Stimulated activated naive CD4-positive, alpha-beta T cell treated with Interleukin-2 at 50 U/mL for 16 hours (primary cell): ENCODE results near the gene EDC4.
"Not testable (repeated sequence)": the region's sequence is repeated elsewhere in the genome, so short reads cannot be mapped to it uniquely, and the experiment has no call there.

Source experiments
- DNase-seq: peaks from one replicate; lab custom pipeline; 2025; lab: John Stamatoyannopoulos, UW

Gene EDC4

GRCh38 chr16:67847064-67847861 is 25.6 kb upstream of the EDC4 start, which contains the start of gene CENPT:
TSS of gene CENPT (minus strand) at chr16:67847693. CDS start at chr16:67833859, 13,834 bp downstream.
- no peak for DNase-seq

- DNase-seq, result no peak
Measured at GRCh38 chr16:67848118-67848517, 24.7 kb upstream of the EDC4 start.

DNA sequence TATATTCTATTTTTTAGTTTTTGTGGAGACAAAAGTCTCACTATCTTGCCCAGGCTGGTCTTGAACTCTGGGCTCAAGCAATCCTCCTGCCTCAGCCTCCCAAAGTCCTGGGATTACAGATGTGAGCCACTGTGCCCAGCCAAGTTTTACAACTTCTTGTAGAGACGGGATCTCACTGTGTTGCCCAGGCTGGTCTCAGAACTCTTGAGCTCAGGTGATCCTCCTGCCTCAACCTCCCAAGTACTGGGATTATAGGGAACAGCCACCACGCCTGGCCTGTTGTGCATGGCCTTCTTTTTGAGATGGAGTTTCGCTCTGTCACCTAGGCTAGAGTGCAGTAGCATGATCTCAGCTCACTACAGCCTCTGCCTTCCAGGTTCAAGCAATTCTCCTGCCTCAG is 19.2 kb upstream of the EDC4 start:
- DNase-seq, result no peak

DNA sequence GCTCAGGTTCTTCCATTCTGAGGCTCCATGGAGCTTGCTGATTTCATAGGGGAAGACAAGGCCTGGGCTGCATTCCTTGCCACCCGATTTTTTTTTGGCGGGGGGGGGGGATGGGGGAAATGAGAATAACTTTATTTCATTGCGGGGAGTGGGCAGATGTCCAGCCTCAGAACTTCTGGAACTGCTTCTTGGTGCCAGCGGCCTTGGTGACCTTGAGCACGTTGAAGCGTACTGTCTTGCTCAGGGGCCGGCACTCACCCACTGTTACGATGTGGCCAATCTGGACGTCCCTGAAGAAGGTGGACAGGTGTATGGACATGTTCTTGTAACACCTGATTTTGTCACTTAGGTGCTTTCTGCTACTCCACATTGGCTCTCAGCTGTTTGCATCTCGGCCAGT is 17.1 kb upstream of the EDC4 start:
- DNase-seq, result no peak

DNA sequence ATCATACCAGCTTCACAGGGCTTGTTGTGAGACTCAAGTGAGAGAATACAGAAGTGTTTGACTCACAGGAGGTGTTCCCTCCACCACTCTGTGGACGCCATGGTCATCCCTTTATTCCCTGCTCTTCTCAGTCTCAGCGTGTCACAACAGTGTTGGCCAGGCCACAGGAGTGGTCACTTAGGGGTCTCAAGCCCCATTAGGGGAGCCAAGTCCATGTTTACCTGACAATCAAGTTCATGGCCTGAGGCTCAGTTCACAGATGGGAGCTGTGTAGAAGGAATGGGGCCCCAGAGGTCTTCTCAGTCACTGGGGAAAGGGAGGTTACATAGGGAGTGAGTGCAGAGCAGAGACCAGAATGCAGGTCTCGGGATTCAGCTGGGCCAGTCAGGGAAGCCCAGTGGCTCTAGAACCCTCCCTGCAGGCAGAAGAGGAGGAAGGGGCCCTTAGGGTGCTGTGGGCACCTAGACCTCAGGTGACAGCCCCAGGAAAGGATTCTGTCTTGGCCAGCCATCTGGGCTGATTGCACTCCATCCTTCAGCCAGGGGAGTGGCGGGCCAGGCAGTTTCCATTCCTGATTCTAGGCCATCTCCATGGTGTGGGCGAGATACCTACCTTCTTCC is 15.8 kb upstream of the EDC4 start:
- no peak for DNase-seq

DNA sequence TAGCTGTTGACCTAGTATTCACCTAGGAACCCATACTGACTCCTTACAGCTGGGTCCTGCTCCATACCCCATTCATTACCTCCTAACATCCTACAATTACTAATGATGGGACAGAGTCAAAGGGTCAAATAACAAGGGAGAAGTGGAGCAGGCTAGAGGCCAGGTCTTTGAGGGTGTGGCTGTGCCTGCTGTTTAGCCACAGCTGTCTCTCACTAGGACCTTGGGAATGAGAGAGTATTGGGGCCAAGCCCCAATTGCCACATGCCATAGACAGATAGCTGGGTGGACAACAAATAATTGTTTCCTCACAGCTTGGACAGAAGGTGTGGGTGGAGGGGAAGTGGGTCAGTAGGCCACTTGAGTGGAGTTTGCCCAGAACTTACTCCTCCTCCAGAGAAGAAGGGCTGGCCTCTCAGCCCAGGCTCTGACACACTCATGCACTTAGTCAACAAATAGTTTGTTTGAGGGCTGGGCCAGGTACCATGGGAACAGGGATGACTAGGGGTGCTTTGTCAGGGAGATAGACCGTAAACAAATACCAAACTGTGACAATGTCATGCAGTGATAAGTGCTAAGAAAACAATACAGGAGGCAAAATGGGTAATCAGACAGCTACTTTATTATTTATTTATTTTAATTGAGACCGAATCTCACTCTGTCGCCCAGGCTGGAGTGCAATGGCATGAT is 15.2 kb upstream of the EDC4 start:
- peak; percentile 37 for DNase-seq

DNA sequence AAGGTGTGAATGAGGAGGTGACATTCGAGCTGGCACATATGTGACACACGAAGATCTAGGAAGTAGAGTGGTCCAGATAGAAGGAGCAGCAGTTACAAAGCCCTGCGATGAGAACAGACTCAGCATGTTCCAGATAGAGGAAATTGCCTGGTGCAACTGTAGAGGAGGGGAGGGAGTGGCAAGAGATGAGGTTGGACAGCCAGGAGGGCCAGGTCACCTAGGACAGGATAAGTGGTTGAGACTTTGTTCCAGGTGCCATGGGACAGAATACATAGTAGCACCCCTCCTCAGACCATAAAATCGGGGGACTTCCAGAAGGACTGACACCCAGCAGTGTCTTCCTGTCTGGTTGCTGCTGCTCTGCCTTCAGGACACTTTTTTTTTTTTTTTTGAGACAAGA is 14.4 kb upstream of the EDC4 start:
- no peak for DNase-seq

DNA sequence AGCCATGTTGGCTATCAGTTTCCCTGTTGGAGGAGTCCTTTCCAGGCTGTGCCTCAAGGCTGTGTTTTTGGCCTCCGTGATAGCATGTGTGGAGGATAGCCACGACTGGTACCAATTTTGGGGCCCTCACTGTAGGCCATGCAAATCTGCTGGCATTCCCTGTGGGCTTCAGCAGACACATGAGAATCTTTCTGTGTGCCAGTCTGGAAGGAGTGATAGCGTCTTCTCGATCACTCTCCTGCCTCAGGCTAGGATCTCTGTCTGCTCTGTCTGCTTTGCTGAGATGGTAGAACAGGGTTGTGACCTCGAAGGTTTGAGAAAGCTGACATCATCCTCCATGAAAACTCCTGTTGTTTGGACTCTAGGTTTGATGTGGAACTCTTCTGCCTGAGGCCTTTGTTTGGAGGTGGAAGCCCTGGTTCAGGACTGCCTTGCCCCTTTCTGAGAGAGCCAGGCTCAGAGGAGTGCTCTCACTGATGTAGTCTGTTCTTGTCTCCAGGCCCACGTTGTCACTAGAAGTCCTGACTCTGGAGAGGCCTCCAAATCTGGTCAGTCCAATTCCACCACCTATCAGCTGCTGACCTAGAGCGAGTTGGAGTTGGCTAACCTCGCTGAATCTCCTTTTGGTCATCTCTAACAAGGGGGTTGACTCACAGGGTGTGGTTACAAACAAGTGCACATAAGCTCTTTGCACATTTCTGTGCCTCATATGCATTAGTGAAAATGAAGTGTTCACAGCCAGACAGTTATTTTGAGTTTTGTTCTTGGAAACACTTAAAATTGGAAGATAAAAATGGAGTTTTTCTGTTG is 12.1 kb upstream of the EDC4 start:
- DNase-seq, result no peak

DNA sequence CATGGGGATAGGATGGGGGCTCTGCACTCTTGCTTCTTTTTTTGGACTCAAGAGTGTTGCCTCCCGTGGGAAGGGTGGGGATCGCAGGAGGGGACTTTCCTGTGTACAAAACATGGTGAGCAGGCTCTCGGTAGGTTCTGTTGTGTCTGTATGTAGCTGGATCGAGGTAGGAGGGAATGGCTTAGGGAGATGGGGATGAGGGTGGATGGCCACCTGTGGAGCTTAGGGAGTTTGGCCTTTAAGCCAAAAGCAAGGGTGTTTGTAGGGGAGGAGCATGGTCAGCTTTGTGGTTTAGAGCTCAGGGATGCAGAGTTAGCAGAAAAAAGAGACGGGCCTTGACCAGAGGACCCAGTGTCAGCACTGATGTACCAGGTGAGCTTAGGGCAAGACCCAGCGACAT is 11.0 kb upstream of the EDC4 start:
- DNase-seq, result no peak

GRCh38 chr16:67862623-67863583 is 9.9 kb upstream of the EDC4 start:
- no peak for DNase-seq

DNA sequence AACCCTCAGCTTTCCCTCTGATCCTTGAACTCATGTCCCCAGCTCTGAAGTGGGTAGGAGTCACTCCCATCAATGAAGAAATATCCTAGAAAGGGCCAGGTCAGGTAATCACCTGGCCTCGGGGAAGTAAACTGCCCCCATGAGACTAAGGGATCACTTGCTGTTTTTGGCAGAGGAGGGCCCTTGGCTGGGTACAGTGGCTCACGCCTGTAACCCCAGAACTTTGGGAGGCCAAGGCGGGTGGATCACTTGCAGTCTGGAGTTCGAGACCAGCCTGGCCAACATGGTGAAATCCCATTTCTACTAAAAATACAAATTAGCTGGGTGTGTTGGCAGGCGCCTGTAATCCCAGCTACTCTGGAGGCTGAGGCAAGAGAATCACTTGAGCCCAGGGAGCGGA is 8.8 kb upstream of the EDC4 start:
- not testable (repeated sequence) for DNase-seq

GRCh38 chr16:67864594-67864993 is 8.3 kb upstream of the EDC4 start:
- no peak for DNase-seq

DNA sequence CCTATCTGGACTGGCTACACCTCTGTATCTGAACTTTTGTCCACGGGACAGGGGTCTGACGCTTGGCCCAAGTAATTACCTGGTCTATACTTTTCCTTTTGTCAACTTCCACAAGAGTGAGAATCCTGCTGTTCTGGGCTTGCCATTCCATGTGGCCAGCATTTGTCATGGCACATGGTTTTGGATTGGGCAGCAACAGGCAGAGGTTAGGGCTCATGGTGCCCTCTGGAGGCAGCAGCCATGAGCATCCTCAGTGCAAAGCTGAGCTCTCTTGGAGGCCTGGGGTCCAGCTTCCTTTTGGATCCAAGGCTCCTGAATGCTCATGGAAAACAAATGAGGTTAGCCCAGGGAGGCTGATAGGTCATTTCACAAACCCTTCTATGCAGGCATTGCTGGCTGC is 7.5 kb upstream of the EDC4 start:
- DNase-seq, result no peak

DNA sequence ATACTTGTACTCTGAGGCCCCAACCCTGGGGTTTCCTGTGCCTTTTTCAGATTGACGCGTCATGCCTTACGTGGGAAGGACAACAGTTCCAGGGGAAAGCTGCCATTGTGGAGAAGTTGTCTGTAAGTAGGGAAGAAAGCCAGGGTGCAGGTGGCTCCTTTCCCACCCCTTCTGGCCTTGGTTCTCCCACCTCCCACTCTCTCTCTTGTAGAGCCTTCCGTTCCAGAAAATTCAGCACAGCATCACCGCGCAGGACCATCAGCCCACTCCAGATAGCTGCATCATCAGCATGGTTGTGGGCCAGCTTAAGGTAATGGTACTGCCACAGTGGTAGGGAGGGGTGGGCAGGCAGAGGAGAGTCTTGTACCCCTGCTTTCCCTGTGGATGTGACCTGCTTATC is 4.6 kb upstream of the EDC4 start:
- DNase-seq, result no peak

DNA sequence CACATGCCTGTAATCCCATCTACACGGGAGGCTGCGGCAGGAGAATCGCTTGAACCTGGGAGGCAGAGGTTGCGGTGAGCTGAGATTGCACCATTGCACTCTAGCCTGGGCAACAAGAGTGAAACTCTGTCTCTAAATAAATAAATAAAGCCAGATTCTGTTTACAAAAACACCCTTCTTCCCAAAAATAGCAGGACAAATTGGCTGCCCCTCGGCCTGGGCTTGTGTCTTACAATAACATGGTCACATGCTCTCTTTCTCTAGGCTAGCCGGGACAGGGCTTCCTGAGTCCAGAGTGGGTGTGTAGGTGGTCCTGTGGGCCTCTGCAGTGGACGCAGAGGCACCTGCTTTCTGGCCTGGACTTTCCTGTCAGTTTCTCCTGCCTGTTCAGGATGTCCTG is 3.2 kb upstream of the EDC4 start:
- no peak for DNase-seq

DNA sequence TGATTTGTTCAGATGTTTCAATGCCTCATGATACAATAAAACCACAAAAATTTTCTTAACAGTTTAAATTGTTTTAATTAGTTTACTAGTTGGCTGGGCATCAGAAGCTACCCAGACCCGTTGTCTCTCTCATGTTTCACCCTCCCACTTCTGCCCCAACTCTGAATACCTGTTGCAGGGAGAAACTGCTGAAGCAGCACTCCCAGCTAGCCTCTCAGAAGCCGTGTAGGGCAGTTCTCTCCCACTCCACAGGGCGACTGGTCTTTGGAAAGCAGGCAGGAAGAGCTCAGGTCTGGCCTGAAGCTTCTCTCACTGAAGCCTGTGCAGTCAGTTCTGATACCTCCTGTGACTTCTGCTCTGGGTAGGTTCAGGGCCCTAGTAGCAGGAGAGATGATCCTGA is 1.6 kb upstream of the EDC4 start:
- DNase-seq, result no peak

- DNase-seq, result no peak
Measured at GRCh38 chr16:67872131-67872630, 671 bp upstream of the EDC4 start.

GRCh38 chr16:67873435-67874370 is 851 bp downstream of the EDC4 start:
- no peak for DNase-seq

GRCh38 chr16:67874372-67874771 is 1.5 kb downstream of the EDC4 start:
- DNase-seq, result no peak

GRCh38 chr16:67877064-67877463 is 4.2 kb downstream of the EDC4 start:
- DNase-seq, result no peak
